SK-N-SH (cell line): ENCODE measurements around the gene MEPCE.

Source experiments
- PBX3 ChIP-seq: IDR thresholded peaks from 2 replicates; pipeline ENCODE4; 2012
- POLR2AphosphoS5 ChIP-seq: IDR thresholded peaks from 2 replicates; pipeline ENCODE4 v1.6.1; 2012; ENCODE audit warnings: low read depth, low read length
- USF2 ChIP-seq: fragments of 150-350 bp; IDR thresholded peaks from 2 replicates; pipeline ENCODE4 v1.6.1; 2017; ENCODE audit warnings: antibody characterized with exemption, low read length, low read depth, borderline replicate concordance

- no peak for TF ChIP-seq USF2
- no peak for TF ChIP-seq POLR2AphosphoS5
- TF ChIP-seq PBX3, result no peak
Observed at GRCh38 chr7:100433276-100433591, 3.6 kb downstream of the MEPCE start.
